GM19238 (cell line): ENCODE measurements around the gene HDGFL3.
"Not testable (repeated sequence)": the region's sequence is repeated elsewhere in the genome, so short reads cannot be mapped to it uniquely, and the experiment has no call there.

Experiments
- DNase-seq: peaks from one replicate; pipeline ENCODE4 v3.0.0; 2011; ENCODE audit warnings: low spot score; ENCODE audit not compliant: insufficient read length

The HDGFL3 gene

GRCh38 chr15:83104141-83104540, 103.5 kb downstream of the HDGFL3 start:
- DNase-seq, result no peak

- DNase-seq, result no peak
Observed at GRCh38 chr15:83102346-83102745, 105.3 kb downstream of the HDGFL3 start.

GRCh38 chr15:83100097-83100646, 107.5 kb downstream of the HDGFL3 start:
- no peak for DNase-seq

- DNase-seq, result no peak
Observed at GRCh38 chr15:83099290-83099689, 108.3 kb downstream of the HDGFL3 start.

GRCh38 chr15:83098079-83098478, 109.5 kb downstream of the HDGFL3 start:
- no peak for DNase-seq

GRCh38 chr15:83094583-83094982, 113.0 kb downstream of the HDGFL3 start:
- DNase-seq, result no peak

- DNase-seq, result no peak
Observed at GRCh38 chr15:83092309-83092976, 115.2 kb downstream of the HDGFL3 start.

- not testable (repeated sequence) for DNase-seq
Observed at GRCh38 chr15:83091965-83092308, 115.7 kb downstream of the HDGFL3 start.

GRCh38 chr15:83090465-83090864, 117.2 kb downstream of the HDGFL3 start:
- DNase-seq, result no peak

- no peak for DNase-seq
Observed at GRCh38 chr15:83088876-83089275, 118.7 kb downstream of the HDGFL3 start.

- no peak for DNase-seq
Observed at GRCh38 chr15:83087576-83087975, 120.0 kb downstream of the HDGFL3 start.

GRCh38 chr15:83085864-83086552, 121.6 kb downstream of the HDGFL3 start:
- DNase-seq, result not testable (repeated sequence)

GRCh38 chr15:83085461-83085860, 122.2 kb downstream of the HDGFL3 start:
- not testable (repeated sequence) for DNase-seq

- DNase-seq, result no peak
Observed at GRCh38 chr15:83082730-83083386, 124.8 kb downstream of the HDGFL3 start.

GRCh38 chr15:83081256-83082014, 126.2 kb downstream of the HDGFL3 start:
- no peak for DNase-seq

GRCh38 chr15:83078712-83079111, 128.9 kb downstream of the HDGFL3 start:
- no peak for DNase-seq
